HG03432 (cell line): Measurements from ENCODE around the gene RGSL1.
A peak's percentile ranks its signal among the peaks of the same experiment; 100 is the strongest.

ENCODE experiments used
- ATAC-seq: cut with Tn5 transposase; IDR thresholded peaks from one replicate; pipeline ENCODE4 v1.9.1; 2021; ENCODE audit warnings: mild to moderate bottlenecking, moderate library complexity; ENCODE audit not compliant: unreplicated experiment

RGSL1 gene

GRCh38 chr1:182450087-182450486, at the start of gene RGSL1:
TSS of gene RGSL1 (plus strand) at chr1:182450146. CDS start at chr1:182450166, 20 bp downstream.
- ATAC-seq: no peak

DNA sequence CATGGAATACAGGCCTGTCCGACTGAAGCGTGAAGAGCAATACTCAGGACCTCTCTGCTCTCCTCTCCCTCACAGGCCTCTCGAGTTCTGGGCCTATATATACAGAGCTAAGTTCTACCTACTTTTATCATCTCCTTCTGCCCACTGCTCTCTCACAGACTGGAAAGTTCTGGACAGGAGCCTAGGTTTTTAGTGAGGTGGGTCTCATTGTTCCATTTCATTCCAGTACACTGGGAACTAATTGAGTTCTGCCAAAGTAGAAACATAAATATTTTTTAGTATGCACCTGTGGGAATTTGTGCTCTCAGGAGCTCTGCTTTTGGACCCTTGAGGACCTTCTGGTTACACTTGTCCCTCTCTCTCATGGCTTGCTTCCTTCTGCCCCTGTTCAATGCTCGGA, 49.4 kb upstream of the RGSL1 start, which contains the start of gene TEDDM1:
Gene TEDDM1 (minus strand): TSS at position 101 of the 400 bp plus-strand sequence. CDS start 182 bp downstream, outside the sequence.
- no peak for ATAC-seq

DNA sequence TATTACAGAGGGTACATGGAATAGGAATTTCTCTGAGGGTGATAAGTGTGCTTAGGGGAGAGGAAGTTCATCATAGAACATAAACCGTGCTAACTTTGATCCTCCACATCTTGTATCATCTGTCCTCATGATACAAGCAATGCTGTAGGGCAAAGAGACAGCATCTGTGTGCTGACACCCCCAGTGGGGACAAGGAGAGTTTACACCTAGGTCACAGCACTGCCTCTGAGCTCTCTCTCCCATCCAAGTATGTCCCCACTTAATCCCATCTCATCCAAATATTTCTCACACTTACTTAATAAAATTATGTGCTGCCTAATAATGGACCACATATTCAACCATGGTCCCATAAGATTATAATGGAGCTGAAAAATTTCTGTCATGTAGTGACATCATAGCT, 45.2 kb upstream of the RGSL1 start:
- ATAC-seq: no peak

- ATAC-seq: no peak
Measured at GRCh38 chr1:182405578-182405977, 44.4 kb upstream of the RGSL1 start.

DNA sequence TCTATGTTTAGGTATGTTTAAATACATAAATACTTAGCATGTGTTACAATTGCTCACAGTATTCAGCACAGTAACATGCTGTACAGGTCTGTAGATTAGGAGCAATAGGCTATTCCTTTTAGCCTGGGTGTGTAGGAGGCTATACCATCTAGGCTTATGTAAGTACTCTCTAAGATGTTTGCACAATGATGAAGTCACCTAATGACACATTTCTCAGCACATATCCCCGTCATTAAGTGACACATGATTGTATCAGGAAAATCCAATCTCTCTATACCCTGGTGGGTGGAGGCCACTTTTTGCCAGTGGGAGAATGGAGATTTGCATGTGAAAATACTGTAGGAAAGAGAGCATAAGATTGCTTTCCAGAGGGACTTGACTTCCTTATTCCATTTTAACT, 43.9 kb upstream of the RGSL1 start:
- ATAC-seq: no peak

DNA sequence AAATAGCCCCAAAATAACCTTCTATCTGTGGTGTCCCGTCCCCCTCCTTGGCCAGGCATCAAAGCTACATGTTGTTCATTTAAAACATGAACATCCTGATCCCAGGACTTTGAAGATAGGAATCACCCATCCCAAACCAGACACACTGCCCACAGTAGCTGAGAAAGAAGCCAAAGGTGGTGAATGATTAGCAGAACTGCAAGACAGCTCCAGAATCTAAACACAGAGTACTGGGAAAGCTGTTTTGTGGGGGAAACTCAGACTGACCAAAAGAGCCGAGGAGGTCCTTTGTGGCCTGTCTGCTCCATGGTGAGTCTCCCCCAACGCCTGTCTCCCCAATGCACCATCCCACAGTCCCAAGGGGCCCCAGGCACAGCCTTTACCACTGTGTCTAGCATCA, 42.2 kb upstream of the RGSL1 start:
- ATAC-seq: no peak

- no peak for ATAC-seq
Measured at GRCh38 chr1:182408435-182409075, 41.4 kb upstream of the RGSL1 start.

DNA sequence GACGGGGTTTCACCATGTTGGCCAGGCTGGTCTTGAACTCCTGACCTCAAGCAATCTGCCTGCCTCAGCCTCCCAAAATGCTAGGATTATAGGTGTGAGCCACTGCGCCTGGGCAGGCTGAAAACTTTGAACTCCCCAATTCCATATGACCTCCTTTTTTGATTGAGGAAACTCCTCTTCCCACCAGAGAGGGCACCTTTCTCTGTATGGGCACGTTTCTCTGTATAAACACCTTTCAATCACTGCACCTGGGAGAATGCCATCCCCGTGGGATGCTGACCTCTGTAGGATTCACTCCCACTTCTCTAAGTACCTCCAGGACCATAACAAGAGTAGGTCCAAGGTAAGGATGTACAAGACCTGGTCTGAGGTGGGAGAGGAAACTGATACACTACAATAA, 39.8 kb upstream of the RGSL1 start:
- ATAC-seq: no peak

GRCh38 chr1:182410620-182411273, 39.2 kb upstream of the RGSL1 start:
- ATAC-seq: no peak

- ATAC-seq: no peak
Measured at GRCh38 chr1:182413486-182413885, 36.5 kb upstream of the RGSL1 start.

GRCh38 chr1:182413969-182414368, 36.0 kb upstream of the RGSL1 start:
- ATAC-seq: no peak

DNA sequence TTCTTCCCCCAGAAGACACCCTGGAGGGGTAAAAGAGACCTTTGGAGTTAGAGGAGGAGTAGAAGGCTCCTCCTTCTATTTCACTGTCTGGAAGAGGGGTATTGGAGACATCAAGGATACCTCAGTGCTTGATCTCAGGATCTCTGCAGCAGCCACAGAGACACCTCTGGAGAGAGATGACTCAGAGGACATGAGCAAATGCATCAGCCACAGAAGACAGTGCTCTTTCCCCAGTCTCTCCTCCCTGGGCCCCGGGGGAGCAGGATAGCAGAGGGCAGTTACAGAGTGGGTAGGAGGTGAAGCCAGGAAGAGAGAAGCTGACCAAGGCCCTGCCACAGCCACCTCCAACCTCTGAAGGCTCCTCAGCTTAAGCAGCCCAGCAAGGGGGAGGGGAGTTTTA, 34.2 kb upstream of the RGSL1 start:
- peak; percentile 45 for ATAC-seq

GRCh38 chr1:182426442-182427430, 23.2 kb upstream of the RGSL1 start:
- ATAC-seq: peak; percentile 63

- peak; percentile 31 for ATAC-seq
Measured at GRCh38 chr1:182428043-182428442, 21.9 kb upstream of the RGSL1 start.

DNA sequence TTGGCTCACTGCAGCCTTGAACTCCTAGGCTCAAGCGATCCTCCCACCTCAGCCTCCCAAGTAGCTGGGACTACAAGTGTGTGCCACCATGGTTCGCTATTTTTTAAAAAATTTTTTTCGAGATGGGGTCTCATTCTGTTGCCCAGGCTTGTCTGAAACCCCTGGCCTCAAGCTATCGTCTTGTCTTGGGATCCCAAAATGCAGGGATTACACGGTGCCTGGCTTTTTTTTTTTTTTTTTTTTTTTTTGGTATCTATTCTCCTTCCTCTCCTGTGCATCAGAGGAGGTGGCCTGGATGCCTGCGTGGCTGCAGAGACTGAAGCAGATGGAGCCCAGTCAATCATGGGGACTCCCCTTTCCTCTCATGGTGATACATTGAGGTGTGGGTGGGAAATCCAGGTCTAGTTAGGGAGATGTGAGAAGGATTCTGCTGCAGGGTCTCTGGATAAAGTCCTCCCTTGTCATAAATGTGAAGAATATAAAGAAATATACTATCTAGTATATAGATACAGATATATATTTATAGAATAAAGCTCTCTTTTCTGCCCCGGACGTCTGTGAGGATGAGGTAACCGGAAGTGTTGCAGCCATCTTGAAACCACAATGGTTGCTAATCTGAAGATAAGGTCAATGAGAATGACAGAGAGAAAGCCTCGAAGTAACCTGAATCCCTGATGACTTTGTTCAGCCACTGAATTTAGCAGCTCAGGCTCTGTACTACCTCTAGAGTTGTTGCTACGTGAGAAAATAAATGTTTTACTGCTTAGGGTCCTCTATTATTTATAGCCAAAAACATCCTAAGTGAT, 19.5 kb upstream of the RGSL1 start:
- ATAC-seq: peak; percentile 29

- ATAC-seq: no peak
Measured at GRCh38 chr1:182431278-182431677, 18.7 kb upstream of the RGSL1 start.

GRCh38 chr1:182433580-182433979, 16.4 kb upstream of the RGSL1 start:
- no peak for ATAC-seq

DNA sequence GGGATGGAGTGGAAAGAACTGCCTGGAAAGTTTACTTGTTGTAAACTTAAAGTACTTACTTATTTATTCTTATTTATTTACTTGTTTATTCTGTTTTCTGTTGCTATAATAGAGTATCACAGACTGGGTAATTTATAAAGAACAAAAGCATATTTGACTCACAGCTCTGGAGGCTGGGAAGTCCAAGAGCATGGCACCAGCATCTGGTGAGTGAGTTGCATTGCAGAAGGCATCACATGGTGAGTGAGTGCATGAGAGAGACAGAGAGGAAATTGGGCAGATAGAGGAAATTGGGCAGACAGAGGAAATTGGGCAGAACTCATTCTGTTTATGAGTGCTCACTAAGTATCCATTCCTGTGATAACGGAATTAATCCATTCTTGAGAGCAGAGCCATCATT, 11.6 kb upstream of the RGSL1 start:
- ATAC-seq: no peak

- peak; percentile 49 for ATAC-seq
Measured at GRCh38 chr1:182441719-182442118, 8.2 kb upstream of the RGSL1 start.

GRCh38 chr1:182442333-182442732, 7.6 kb upstream of the RGSL1 start:
- no peak for ATAC-seq

GRCh38 chr1:182444497-182444896, 5.4 kb upstream of the RGSL1 start:
- no peak for ATAC-seq
